Fibroblast of the aortic adventitia (primary cell): Measurements from ENCODE around the gene MTMR4. TPM values are rescaled to one million over a fixed set of nuclear protein-coding genes. Genes with fewer than 3 reads are reported as not detected.

Experiments used
- DNase-seq: peaks from one replicate; pipeline ENCODE4 v3.0.0-alpha.2; 2010; ENCODE audit warnings: low read depth
- H3K4me3 ChIP-seq: 2 replicates; pipeline ENCODE4 v1.5.1; 2011; ENCODE audit warnings: low read depth, mild to moderate bottlenecking, control low read depth, low read length, moderate library complexity
- total RNA-seq: library from RNA; depleted of rRNA; stranded (reverse); fragments of >200 nt; gene quantifications from 2 replicates; pipeline ENCODE4 v1.2.3, GENCODE V29; 2012; ENCODE audit warnings: low replicate concordance
- TF ChIP-seq, protein P1 (sequence below): IDR thresholded peaks from 2 replicates; pipeline ENCODE4 v1.5.1; 2011; ENCODE audit warnings: mild to moderate bottlenecking, low read length, control low read depth, inconsistent platforms; ENCODE audit not compliant: insufficient read depth

MTMR4 gene
- total RNA-seq, 1 donor = 49.8 TPM

DNA sequence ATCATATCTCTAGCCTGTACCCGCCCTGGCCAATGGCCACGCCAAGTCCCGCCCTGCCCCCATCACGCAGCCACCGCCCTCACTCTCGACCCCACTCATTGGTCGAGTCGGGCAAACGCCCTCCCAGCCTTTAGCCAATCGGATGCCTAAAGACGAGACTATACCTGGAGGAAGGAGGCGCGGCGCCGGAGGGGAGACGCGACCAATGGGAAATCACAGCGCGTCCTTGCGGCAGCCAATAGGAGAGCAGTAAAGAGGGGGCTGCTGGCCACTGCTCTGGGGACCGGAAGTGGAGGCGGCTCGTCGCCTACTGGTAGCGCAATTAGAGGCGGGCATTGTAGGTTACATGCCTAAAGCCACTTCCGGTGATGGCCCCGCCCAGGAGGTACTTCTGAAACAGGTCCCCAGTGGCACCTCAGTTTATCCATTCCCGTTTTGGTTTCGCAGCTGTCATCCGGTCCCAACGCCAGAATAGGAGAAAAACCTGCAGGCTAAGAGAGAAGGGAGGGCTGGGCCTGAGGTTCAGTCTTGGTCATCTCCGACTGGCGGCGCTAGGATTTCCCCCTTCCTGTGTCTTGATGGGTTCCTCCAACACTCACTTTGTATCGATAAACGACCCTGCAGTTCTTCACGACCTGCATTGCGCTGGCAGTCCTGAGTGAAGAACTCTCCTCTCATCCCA, 3.6 kb upstream of the MTMR4 start:
- TF ChIP-seq, protein P1, sequence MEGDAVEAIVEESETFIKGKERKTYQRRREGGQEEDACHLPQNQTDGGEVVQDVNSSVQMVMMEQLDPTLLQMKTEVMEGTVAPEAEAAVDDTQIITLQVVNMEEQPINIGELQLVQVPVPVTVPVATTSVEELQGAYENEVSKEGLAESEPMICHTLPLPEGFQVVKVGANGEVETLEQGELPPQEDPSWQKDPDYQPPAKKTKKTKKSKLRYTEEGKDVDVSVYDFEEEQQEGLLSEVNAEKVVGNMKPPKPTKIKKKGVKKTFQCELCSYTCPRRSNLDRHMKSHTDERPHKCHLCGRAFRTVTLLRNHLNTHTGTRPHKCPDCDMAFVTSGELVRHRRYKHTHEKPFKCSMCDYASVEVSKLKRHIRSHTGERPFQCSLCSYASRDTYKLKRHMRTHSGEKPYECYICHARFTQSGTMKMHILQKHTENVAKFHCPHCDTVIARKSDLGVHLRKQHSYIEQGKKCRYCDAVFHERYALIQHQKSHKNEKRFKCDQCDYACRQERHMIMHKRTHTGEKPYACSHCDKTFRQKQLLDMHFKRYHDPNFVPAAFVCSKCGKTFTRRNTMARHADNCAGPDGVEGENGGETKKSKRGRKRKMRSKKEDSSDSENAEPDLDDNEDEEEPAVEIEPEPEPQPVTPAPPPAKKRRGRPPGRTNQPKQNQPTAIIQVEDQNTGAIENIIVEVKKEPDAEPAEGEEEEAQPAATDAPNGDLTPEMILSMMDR = no peak
- peak; percentile 100 for DNase-seq
- H3K4me3 ChIP-seq = peak overlapping the region; percentile 88

DNA sequence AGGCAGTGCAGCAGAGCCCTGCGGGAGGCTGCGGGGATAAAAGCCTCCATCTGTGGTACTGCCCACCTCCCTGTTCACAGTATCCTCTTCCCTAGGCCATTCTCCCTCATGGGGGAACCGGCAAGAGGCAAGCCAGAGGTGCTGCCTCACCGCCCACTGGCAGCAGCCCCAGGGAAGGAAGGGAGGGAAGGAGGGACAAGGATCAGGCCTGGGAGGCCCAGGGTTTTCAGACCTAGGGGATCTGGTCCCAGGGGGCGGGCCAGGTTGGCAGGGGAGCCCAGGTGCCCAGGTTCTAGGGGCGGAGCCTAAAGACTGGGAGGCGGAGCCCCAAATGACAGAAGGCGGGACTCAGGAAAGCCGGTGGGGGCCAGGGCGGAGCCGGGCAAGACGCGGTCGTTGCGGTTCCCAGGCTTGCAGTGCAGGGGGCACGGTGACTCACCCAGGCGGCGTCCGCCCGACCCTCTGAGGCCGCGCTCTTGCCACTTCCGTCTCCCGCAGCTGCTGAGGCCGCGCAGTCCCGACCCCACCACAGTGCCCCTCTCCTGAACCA, 3.0 kb upstream of the MTMR4 start:
- DNase-seq = no peak
- TF ChIP-seq, protein P1 = no peak
- peak overlapping the region; percentile 88 for H3K4me3 ChIP-seq

DNA sequence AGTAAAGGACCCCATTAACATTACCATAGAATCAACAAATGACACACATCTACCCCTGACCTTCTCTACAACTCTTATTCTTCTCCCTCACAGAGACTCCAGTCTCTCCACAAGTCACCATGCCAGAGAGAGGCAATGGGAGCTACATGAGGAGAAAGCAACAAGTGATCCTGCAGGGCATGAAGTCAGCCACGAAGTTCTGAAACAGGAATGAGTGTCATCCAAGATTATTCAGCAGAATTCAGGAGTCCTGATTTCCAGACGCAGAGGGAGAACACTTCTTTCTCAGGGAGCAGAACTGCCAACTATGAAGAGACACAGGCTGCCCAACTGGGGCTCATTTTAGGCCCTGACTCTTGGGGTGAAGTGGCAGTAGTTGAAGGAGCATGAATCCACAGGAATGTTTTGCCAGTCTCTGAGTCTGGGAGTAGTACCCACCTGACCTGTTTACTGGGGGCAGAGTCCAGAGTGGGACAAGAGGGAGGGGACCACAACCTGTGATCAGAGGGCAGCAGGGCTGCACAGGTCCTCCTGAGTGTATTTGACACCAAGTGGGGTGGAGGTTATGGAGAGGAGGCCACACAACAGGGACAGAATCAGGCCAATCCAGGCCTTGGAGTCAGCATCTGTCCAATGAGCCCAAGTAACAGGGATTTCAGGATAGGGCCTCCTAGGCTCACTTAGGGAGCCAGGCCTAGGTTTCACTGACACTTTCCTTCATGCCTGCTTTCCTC, 2.4 kb upstream of the MTMR4 start:
- DNase-seq = no peak
- H3K4me3 ChIP-seq = peak overlapping the region; percentile 88
- TF ChIP-seq, protein P1 = no peak

DNA sequence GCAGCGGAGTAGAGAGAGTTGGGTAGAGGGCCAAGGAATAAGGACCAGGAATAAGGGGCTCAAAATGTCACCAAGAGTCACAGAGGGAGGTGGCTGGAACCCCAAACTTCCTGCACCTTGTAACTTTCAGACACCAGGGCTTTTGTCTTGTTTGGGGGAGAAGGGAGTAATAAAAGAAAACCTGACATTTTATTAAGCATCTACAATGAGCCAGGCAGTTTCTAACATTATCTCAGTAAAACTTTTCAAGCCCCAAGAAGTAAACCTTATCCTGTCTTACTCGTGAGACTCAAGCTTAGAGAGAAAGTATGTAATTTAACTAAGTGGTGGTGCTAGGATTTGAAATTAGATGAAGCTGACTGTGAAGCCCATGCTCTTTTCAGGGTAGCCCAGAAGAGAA, 848 bp upstream of the MTMR4 start:
- TF ChIP-seq, protein P1 = no peak
- no peak overlapping the region for H3K4me3 ChIP-seq
- no peak for DNase-seq

DNA sequence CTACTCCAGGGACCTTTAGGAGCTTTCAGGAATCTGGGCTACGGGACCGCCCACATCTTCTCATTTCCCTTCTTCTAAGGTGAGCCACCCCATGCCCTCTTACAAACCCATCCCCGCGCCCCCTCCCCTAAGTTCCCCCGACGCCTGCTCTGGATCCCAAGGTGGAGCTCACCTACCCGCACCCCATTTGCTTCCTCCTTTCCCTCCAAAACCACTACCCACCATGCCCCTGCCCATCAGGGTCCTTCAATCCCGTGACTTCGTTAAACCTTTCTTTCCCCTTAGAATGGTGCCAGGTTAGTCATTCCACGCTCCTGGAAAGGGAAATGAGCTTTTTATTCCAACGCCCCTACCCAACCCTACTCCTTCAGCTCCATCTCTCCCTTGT, 326 bp upstream of the MTMR4 start:
- H3K4me3 ChIP-seq = peak overlapping the region; percentile 81
- TF ChIP-seq, protein P1 = no peak
- no peak for DNase-seq

DNA sequence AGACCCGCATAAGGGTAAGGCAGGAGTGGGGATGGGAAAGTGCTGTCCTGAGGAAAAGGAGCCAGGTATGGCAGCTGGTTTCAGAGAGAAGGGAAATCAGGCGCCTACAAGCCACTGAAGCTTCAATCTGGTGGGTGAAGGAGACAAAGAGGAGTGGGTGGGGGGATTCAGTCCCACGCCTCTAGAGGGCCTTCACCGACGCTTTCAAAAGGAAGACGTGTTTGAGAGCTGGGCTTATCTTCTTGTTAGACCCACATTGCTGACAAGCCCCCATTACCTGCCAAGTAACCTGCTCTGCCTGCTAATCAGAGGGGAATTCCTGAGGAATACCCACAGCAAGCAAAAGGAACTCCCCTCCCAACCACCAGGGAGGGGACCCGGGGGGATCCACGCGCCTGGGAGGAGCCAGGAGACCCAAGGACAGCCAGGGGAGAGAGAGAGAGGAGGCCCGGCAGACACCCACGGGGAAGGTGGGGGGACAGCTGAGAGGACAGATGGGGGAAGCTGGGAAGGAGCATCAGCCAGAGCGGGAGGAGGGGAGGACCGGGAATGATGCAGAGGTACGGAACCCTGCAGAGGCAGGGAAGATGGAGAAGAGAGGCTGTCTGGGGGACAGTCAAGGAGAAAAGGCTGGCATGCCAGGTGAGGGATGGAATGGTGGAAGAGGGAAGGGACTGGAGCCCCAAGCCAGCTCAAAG, 1.0 kb downstream of the MTMR4 start:
- H3K4me3 ChIP-seq = peak overlapping the region; percentile 81
- DNase-seq = no peak
- TF ChIP-seq, protein P1 = no peak
